Mucosa of rectum (tissue), 2 donors: Measurements from ENCODE around the gene IFNA1.

Source experiments
- H3K27ac ChIP-seq, 2 donors: one replicate each; pipeline ENCODE4 v1.7.0; 2013; ENCODE audit warnings: inconsistent platforms in 2 of 2, low read depth in 2 of 2, low read length in 2 of 2
- H3K27me3 ChIP-seq, 2 donors: one replicate each; pipeline ENCODE4 v1.7.0; 2013; ENCODE audit warnings: low read length in 2 of 2; ENCODE audit not compliant: control insufficient read depth in 2 of 2, insufficient read depth in 2 of 2
- H3K36me3 ChIP-seq, 2 donors: one replicate each; pipeline ENCODE4 v1.7.0; 2013; ENCODE audit warnings: low read length in 2 of 2; ENCODE audit not compliant: control insufficient read depth in 2 of 2, insufficient read depth in 2 of 2
- H3K4me1 ChIP-seq, 2 donors: one replicate each; pipeline ENCODE4 v1.7.0; 2013; ENCODE audit warnings: low read length in 2 of 2, mild to moderate bottlenecking in 1 of 2; ENCODE audit not compliant: control insufficient read depth in 2 of 2, insufficient read depth in 2 of 2
- H3K4me3 ChIP-seq, 2 donors: one replicate each; pipeline ENCODE4 v1.7.0; 2013; ENCODE audit warnings: low read length in 2 of 2
- H3K9ac ChIP-seq, 2 donors: one replicate each; pipeline ENCODE4 v1.7.0; 2013; ENCODE audit warnings: low read length in 2 of 2, low read depth in 1 of 2, mild to moderate bottlenecking in 1 of 2
- H3K9me3 ChIP-seq, 2 donors: one replicate each; pipeline ENCODE4 v1.7.0; 2013; ENCODE audit warnings: low read length in 2 of 2; ENCODE audit not compliant: control insufficient read depth in 2 of 2
- donor health status: healthy.
- donor health status: Normal muscosa, but diverticular disease.

IFNA1 gene

GRCh38 chr9:21473236-21473635, 33.0 kb downstream of the IFNA1 start:
- Histone ChIP-seq H3K9ac (no peak overlapping the region), H3K27me3 (no peaks in the 10 kb centered on the region), H3K9me3 (no peaks in the 10 kb centered on the region), H3K4me3 (no peak overlapping the region), H3K36me3 (no peaks in the 10 kb centered on the region), H3K4me1 (no peaks in the 10 kb centered on the region), H3K27ac (no peak overlapping the region)

DNA sequence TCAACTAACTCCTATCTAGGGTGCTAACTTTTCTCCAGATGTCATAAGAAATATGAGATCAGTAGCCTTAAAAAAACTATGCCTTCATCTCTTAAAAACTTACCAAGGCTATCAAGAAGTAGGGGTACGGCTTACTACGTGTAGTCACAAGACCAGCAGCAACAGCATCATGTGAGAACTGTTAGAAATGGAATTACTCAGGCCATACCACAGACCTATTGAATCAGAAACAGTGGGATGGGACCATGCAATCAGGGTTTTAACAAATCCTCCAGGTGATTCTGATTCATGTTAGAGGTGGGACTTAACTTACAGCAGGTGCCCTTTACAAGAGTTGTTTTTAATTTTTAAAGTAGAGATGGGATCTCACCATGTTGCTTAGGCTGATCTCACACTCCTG, 37.2 kb downstream of the IFNA1 start:
- Histone ChIP-seq H3K9ac (no peak overlapping the region), H3K27me3 (no peaks in the 10 kb centered on the region), H3K4me1 (no peaks in the 10 kb centered on the region), H3K27ac (no peak overlapping the region), H3K36me3 (no peaks in the 10 kb centered on the region), H3K9me3 (no peaks in the 10 kb centered on the region), H3K4me3 (no peak overlapping the region)

- Histone ChIP-seq H3K4me1 (no peaks in the 10 kb centered on the region), H3K4me3 (no peak overlapping the region), H3K27ac (no peak overlapping the region), H3K9me3 (no peaks in the 10 kb centered on the region), H3K27me3 (no peaks in the 10 kb centered on the region), H3K9ac (no peak overlapping the region), H3K36me3 (no peaks in the 10 kb centered on the region)
Measured at GRCh38 chr9:21479152-21479702, 39.0 kb downstream of the IFNA1 start.

DNA sequence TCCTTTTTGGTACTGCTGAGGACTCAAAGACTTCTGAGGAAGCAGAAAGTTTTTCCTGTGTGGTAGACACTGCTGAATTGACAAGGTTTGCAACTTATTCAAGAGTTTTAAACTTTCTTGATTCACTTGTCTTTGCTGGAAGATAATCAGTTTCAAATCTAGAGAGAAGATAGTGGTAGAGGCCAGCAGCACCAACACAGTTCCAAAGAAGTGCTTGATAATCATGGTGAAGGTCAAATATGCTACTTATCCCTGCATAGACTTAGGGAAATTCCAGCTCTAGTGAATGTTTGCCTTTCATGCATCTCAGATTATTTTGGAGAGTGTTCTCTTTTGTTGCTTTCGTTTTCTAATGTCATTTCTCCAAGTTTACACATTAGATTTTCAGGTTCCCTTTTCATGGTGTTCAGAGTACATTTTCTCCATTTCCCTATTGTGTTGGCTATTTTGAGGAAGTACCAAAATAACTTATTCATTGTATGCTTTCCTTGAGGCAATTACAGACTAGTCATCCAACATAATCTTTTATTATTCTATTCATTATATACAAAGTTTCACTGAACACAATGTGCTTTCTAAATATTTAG, 41.3 kb downstream of the IFNA1 start:
- Histone ChIP-seq H3K27ac (no peak overlapping the region), H3K4me1 (no peaks in the 10 kb centered on the region), H3K4me3 (no peak overlapping the region), H3K27me3 (no peaks in the 10 kb centered on the region), H3K9ac (no peak overlapping the region), H3K9me3 (no peaks in the 10 kb centered on the region), H3K36me3 (no peaks in the 10 kb centered on the region)

GRCh38 chr9:21482213-21482612, 42.0 kb downstream of the IFNA1 start, which contains the start of gene IFNE:
Gene IFNE, minus strand, starts transcription at chr9:21482313. Its CDS starts 619 bp downstream, at chr9:21481694.
- Histone ChIP-seq H3K4me3 (no peak within 1 kb of the TSS), H3K9ac (no peak within 1 kb of the TSS), H3K4me1 (no peaks in the 10 kb centered on the region), H3K36me3 (no peaks in the 10 kb centered on the region), H3K9me3 (no peaks in the 10 kb centered on the region), H3K27me3 (no peaks in the 10 kb centered on the region), H3K27ac (no peak within 1 kb of the TSS)
